DND-41 (cell line): Measurements from ENCODE around the gene CD27.
"Not testable (repeated sequence)": the region's sequence is repeated elsewhere in the genome, so short reads cannot be mapped to it uniquely, and the experiment has no call there.

Experiments used
- ATAC-seq: fragments of 200-7000 bp; cut with Tn5 transposase; 3 replicates; pipeline ENCODE4 v1.9.1; 2021; ENCODE audit warnings: low read depth; ENCODE audit not compliant: insufficient read depth
- DNase-seq: peaks from one replicate; pipeline ENCODE4 v3.0.0-alpha.2; 2020
- H2AFZ ChIP-seq: 2 replicates; pipeline ENCODE4 v1.6.0; 2012; ENCODE audit warnings: low read depth, low read length
- H3K27ac ChIP-seq: 2 replicates; pipeline ENCODE4 v1.5.1; 2012; ENCODE audit warnings: low read length, inconsistent platforms
- H3K27me3 ChIP-seq: fragments of 200-600 bp; sonication (generic); 2 replicates; pipeline ENCODE4 v1.6.0; 2012; ENCODE audit warnings: low read length, mild to moderate bottlenecking, inconsistent platforms; ENCODE audit not compliant: insufficient read depth, poor library complexity
- H3K36me3 ChIP-seq: 2 replicates; pipeline ENCODE4 v1.5.1; 2012; ENCODE audit warnings: low read length, inconsistent platforms; ENCODE audit not compliant: insufficient read depth
- H3K4me1 ChIP-seq: 2 replicates; pipeline ENCODE4 v1.5.1; 2012; ENCODE audit warnings: mild to moderate bottlenecking, low read length; ENCODE audit not compliant: insufficient read depth
- H3K4me2 ChIP-seq: 2 replicates; pipeline ENCODE4 v1.6.0; 2012; ENCODE audit warnings: mild to moderate bottlenecking, moderate library complexity, low read length, inconsistent platforms; ENCODE audit not compliant: insufficient read depth
- H3K4me3 ChIP-seq, 2 experiments: fragments of 200-600 bp in 1 of 2; shearing (Covaris generic) in 1 of 2; 2 replicates each; pipeline ENCODE4 v1.5.1; 2012 to 2016; ENCODE audit warnings: inconsistent platforms in 2 of 2, low read length in 2 of 2, mild to moderate bottlenecking in 2 of 2, low read depth in 1 of 2, moderate library complexity in 1 of 2
- H3K79me2 ChIP-seq: 2 replicates; pipeline ENCODE4 v1.6.0; 2012; ENCODE audit warnings: low read length, inconsistent platforms; ENCODE audit not compliant: insufficient read depth
- H3K9ac ChIP-seq: 2 replicates; pipeline ENCODE4 v1.6.0; 2012; ENCODE audit warnings: low read depth, mild to moderate bottlenecking, inconsistent platforms, low read length, moderate library complexity
- H3K9me3 ChIP-seq: 2 replicates; pipeline ENCODE4 v1.5.1; 2012; ENCODE audit warnings: low read length, moderate library complexity, mild to moderate bottlenecking, inconsistent platforms; ENCODE audit not compliant: insufficient read depth, severe bottlenecking
- H4K20me1 ChIP-seq: 2 replicates; pipeline ENCODE4 v1.6.0; 2012; ENCODE audit warnings: low read length; ENCODE audit not compliant: insufficient read depth
- EZH2 ChIP-seq: IDR thresholded peaks from 3 replicates; pipeline ENCODE4 v1.6.1; 2012; ENCODE audit warnings: borderline replicate concordance, low read depth, mild to moderate bottlenecking, moderate library complexity, low read length, inconsistent platforms; ENCODE audit not compliant: severe bottlenecking
- TF ChIP-seq, protein P1 (sequence below): IDR thresholded peaks from 2 replicates; pipeline ENCODE4 v1.5.1; 2012; ENCODE audit warnings: borderline replicate concordance, low read length, moderate library complexity, mild to moderate bottlenecking; ENCODE audit not compliant: poor library complexity, severe bottlenecking; ENCODE audit errors: extremely low read depth

The CD27 gene

DNA sequence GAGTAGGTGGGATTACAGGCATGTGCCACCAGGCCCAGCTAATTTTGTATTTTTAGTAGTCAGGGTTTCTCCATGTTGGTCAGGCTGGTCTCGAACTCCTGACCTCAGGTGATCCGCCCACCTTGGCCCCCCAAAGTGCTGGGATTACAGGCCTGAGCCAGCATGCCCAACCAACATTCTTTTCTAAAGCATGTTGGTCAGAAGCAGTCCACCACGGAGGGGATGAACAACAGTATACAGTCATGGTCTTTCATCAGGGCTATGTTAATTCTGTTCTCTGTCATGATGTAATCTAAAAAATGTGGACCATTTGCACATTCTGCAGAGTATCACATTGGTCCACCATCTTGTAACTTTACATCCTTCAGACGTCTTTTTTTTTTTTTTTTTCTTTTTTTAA, 44.7 kb downstream of the CD27 start:
- Histone ChIP-seq H2AFZ (no peak overlapping the region), H3K4me3 (no peak overlapping the region), H3K27ac (no peak overlapping the region), H3K27me3 (no peaks in the 10 kb centered on the region), H3K9me3 (no peaks in the 10 kb centered on the region), H4K20me1 (no peaks in the 10 kb centered on the region), H3K36me3 (peaks cover 9% of the 10 kb centered on the region; the same call in 1 of the 2 replicates), H3K4me2 (no peak overlapping the region), H3K4me1 (peaks cover 16% of the 10 kb centered on the region), H3K79me2 (peaks cover 14% of the 10 kb centered on the region), H3K9ac (no peak overlapping the region)
- ATAC-seq (no peak), DNase-seq (no peak)
- no peak for TF ChIP-seq EZH2
- TF ChIP-seq, protein P1, sequence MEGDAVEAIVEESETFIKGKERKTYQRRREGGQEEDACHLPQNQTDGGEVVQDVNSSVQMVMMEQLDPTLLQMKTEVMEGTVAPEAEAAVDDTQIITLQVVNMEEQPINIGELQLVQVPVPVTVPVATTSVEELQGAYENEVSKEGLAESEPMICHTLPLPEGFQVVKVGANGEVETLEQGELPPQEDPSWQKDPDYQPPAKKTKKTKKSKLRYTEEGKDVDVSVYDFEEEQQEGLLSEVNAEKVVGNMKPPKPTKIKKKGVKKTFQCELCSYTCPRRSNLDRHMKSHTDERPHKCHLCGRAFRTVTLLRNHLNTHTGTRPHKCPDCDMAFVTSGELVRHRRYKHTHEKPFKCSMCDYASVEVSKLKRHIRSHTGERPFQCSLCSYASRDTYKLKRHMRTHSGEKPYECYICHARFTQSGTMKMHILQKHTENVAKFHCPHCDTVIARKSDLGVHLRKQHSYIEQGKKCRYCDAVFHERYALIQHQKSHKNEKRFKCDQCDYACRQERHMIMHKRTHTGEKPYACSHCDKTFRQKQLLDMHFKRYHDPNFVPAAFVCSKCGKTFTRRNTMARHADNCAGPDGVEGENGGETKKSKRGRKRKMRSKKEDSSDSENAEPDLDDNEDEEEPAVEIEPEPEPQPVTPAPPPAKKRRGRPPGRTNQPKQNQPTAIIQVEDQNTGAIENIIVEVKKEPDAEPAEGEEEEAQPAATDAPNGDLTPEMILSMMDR, result no peak

DNA sequence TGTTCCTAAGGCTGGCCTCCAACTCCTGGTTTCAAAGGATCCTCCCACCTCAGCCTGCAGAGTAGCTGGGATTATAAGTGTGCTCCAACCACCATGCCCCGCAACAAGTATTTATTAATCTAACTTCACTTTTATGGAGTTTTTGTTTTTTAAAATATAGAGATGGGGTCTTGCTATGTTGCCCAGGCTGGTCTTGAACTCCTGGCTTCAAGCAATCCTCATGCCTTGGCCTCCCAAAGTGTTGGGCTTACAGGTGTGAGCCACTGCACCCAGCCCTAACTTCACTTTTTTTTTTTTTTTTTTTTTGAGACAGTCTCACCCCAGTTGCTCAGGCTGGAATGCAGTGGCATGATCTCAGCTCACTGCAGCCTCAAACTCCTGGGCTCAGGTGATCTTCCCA, 45.9 kb downstream of the CD27 start:
- DNase-seq, result not testable (repeated sequence)

DNA sequence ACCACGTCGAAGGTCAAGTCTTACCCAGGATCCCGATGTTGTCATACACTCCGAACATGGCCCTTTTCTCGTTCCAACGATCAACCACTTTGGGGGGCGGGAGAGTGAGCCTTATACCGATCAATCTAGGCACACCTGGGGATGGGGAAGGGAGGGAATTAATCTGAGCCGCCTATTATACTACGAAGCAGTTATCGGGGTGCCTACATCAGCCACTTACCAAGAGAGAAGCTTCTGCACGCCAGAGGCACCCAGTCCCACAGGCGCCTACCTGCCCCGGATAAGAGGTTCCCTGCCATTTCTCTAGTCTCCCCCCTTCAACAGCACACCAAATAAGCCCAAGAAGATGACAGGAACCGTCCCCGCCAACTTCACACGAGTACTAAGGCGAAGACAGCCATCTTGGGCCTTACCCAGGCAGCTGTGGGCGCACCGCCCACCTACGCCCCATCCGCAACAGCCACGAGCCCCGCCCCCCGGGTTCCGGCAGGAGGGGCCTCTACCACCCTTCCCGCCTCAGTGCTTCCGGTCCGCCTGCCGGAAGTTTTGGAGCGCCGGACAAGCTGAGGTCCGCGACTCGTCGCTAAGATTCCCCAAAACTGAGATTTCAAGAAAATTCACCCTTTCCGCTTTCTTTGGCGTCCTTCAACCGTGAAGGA, 48.2 kb downstream of the CD27 start, which contains the start of gene MRPL51:
MRPL51 (minus strand) TSS at position 425 of the 659 bp plus-strand sequence; CDS start at position 299, 126 bp downstream.
- Histone ChIP-seq H3K9me3 (no peaks in the 10 kb centered on the region), H3K4me3 (peak within 1 kb of the TSS; percentile 63 to 75), H2AFZ (peak within 1 kb of the TSS; percentile 80), H3K4me2 (peak within 1 kb of the TSS; percentile 72), H3K27me3 (no peaks in the 10 kb centered on the region), H3K4me1 (peaks cover 44% of the 10 kb centered on the region), H3K36me3 (peaks cover 34% of the 10 kb centered on the region), H3K9ac (peak within 1 kb of the TSS; percentile 94), H4K20me1 (no peaks in the 10 kb centered on the region), H3K79me2 (peaks cover 47% of the 10 kb centered on the region), H3K27ac (peak within 1 kb of the TSS; percentile 98)
- TF ChIP-seq EZH2, result no peak
- TF ChIP-seq, protein P1, result no peak
- peak; percentile 93 for DNase-seq
- ATAC-seq, result peak; percentile 79

More for the DNA sequence above, 45.9 kb downstream of the CD27 start:
- ATAC-seq, H3K4me3 ChIP-seq, H3K9ac ChIP-seq, H3K27me3 ChIP-seq, H2AFZ ChIP-seq, H3K27ac ChIP-seq, H3K9me3 ChIP-seq, H3K4me2 ChIP-seq, H4K20me1 ChIP-seq: not testable (repeated sequence)
- peaks cover 18% of the 10 kb centered on the region for H3K36me3 ChIP-seq
- H3K4me1 ChIP-seq, result peaks cover 27% of the 10 kb centered on the region
- H3K79me2 ChIP-seq, result peaks cover 26% of the 10 kb centered on the region

DNA sequence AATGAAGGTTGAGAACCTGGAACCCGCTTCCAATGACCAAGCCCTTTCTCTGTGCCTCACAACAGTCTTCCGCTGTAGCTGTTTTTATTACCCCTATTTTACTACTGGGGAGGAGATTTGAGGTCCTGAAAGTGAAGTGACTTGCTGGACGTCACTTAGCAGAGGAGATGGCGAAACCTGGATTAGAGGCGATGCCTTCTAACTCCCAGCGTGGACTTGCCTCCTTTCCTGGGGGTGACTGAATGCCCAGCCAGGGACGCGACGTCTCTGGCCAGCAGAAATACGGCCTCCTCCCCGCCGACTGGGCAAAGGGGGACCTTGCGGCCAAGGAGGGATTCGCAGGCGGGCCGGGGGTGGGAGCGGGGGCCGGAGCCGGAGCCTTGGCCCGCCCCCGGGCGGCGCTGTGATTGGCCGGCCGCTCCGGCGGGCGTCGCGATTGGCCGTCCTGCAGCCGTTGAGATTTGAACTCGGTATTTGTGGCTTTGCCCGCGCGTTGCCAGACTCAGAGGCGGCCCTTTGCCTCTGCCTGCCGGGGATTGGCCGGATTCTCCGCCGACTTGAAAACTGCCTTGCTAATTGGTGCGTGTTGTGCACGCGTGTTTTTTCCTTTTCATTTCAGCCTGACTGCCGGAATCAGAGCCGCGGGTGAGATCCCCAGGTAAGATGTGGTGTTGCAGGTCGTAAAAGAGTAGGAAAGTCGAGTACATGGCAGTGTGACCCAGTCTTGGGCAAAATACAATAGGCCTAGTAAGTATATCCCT, 48.9 kb downstream of the CD27 start, which contains the start of gene NCAPD2:
NCAPD2 (plus strand) TSS at position 606 of the 761 bp plus-strand sequence. CDS start 997 bp downstream, outside the sequence.
- peaks cover 34% of the 10 kb centered on the region for H3K36me3 ChIP-seq

More for the DNA sequence above, 48.9 kb downstream of the CD27 start, which contains the start of gene NCAPD2:
- Histone ChIP-seq H3K79me2 (peaks cover 53% of the 10 kb centered on the region), H3K4me1 (peaks cover 44% of the 10 kb centered on the region), H2AFZ (peak within 1 kb of the TSS; percentile 80), H3K27ac (peak within 1 kb of the TSS; percentile 98), H3K27me3 (no peaks in the 10 kb centered on the region), H3K9me3 (no peaks in the 10 kb centered on the region), H3K9ac (peak within 1 kb of the TSS; percentile 94), H3K4me3 (peak within 1 kb of the TSS; percentile 63 to 75), H4K20me1 (no peaks in the 10 kb centered on the region), H3K4me2 (peak within 1 kb of the TSS; percentile 72)
- no peak for TF ChIP-seq EZH2
- TF ChIP-seq, protein P1, result no peak
- ATAC-seq, result peak; percentile 85
- DNase-seq, result peak; percentile 93
